Measurements from ENCODE around the gene BORCS6.
A peak's percentile ranks its signal among the peaks of the same experiment; 100 is the strongest.

The BORCS6 gene

GRCh38 chr17:8153957-8154607 lies 35.9 kb downstream of the BORCS6 start:
- peak; percentile 93 to 94 for DNase-seq

DNA sequence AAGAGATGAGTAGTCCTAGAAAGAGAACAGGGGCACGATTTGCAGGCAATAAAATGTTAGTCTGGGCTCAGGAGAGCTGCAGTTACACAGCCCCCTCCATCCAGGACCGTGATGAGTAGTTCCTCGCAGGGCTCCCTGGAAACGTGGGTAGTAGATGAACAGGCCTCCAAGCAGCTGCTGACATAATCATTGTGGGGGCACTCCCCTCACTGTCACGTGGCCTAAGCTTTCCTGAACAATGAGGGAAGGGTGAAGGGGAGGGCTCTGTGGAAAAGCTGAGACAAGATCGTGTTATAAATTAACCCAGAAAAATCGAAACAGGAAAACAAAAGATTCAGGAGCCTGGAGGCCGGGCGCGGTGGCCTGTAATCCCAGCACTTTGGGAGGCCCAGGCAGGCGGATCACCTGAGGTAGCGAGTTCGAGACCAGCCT lies 36.4 kb downstream of the BORCS6 start:
- DNase-seq: peak; percentile 57 to 58

DNA sequence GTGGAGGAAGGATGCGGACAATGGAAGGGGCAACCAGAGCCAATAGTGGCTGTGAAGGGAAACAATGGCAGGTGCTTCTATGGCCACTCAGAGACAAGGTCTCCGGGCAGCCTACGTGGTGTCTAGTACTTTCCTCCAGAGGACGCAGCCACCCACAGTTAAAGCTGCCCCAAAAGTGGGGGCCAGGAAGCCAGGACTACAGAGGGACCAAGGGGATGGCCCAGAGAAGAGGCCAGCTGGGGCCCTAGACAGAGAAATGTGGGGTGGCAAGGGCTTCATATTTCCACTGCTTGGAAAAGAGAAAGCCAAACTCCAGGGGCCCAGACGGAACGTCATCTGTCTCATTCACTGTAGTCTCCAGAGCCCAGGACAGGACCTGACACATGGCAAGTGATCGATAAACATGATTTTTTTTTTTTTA lies 36.9 kb downstream of the BORCS6 start:
- DNase-seq: peak in 1 of 2 donors; percentile 28

DNA sequence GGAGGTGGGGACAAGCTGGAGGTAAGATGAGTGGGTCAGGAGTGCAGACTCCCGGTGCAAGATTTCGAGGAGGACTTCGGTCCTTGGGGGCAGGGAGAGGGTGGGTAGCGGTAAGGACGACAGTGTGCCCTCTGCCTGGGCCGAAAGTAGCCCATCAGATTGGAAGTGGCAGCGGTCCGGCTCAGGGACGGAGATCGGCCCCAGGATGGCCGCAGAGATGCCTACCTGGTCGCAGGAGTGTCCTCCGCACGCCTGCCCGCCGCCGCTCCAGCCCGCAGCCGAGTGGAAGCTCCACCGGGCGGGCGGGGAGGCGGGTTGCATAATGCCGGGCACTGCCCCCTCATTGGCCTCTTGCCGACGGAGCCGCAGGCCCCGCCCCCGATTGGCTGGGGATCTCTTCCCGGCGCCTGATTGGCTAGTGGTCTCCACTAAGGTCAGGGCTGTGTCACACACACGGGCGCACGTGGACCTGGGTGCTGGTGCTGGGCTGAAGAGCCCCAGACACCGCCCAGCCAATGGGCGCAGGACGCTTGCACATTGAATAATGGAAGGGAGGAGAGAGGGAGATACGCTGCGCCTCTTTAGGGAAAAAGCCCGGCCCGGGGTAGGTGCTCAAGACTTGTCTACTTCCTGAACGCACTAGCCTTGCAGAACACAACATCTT lies 37.7 kb downstream of the BORCS6 start, which contains the start of gene PER1:
PER1 (minus strand) TSS at position 293 of the 664 bp plus-strand sequence. CDS start 1,698 bp downstream, outside the sequence.
- peak; percentile 92 to 93 for DNase-seq

- DNase-seq: no peak
Observed at GRCh38 chr17:8151641-8152111, 38.3 kb downstream of the BORCS6 start.

GRCh38 chr17:8151120-8151640 lies 38.8 kb downstream of the BORCS6 start:
- peak; percentile 92 to 93 for DNase-seq

- peak in 1 of 2 donors; percentile 19 for DNase-seq
Observed at GRCh38 chr17:8150194-8151119, 39.5 kb downstream of the BORCS6 start.

DNA sequence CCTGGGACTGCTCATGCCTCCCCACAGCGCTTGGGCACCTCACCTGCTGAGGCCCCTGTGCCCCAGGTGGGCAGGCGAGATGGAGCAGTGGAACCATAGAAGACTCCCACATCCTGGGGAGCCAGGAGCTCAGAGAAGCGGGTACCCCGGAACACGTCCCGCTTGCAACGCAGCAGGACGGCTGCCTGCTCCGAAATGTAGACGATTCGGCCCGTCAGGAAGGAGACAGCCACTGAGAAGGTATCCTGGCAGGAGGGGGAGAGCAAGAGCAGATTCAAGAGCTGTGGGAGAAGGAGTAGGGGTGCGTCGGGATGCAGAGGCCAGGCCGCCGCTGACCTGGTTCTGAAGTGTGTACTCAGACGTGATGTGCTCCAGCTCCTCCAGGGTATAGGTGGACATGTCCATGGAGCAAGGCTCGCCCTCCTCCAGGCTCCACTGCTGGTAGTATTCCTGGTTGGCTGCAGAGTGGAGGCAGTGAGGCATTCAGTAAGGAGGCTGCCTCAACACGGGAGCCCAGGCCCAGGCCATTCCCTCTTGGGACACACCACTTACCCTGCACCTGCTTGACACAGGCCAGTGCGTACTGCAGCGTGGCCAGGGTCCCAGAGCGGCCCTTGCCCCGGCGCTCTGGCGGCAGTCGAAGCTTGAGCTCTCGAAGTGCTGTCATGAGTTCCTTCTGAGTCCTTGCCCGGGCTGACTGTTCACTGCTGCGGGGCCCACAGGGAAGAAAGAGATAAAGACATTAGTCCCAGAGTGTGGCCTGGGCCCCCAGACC lies 40.4 kb downstream of the BORCS6 start:
- peak in 1 of 2 donors; percentile 17 for DNase-seq

- DNase-seq: no peak
Observed at GRCh38 chr17:8148560-8148959, 41.4 kb downstream of the BORCS6 start.

DNA sequence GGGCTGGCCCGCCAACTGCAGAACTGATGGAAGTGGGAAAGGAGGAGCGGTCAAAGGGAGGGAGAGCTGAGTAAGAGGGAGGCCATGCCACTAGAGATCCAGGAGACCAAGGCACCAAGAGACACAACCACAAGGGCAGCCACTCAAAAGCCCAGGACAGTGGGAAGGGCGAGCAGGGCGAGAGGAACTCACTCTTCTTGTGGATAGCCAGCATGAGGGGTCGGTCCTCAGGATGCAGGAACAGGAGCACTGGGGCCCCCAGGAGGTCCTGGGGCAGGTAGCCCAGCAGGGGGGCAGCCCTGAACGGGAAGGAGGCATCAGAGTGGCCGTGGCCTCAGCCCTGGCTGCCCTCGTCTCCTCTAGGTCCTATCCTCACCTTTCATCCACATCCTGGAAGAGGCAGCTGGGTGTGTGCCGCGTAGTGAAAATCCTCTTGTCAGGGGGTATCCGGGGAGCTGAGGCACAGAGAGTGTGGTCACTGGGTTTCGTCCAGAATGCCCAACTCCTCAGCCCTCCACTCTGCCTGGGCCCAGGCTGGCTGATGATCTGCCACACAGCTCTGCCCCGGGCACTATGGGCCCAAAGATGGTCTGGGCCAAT lies 42.1 kb downstream of the BORCS6 start:
- DNase-seq: peak in 1 of 2 donors; percentile 9

DNA sequence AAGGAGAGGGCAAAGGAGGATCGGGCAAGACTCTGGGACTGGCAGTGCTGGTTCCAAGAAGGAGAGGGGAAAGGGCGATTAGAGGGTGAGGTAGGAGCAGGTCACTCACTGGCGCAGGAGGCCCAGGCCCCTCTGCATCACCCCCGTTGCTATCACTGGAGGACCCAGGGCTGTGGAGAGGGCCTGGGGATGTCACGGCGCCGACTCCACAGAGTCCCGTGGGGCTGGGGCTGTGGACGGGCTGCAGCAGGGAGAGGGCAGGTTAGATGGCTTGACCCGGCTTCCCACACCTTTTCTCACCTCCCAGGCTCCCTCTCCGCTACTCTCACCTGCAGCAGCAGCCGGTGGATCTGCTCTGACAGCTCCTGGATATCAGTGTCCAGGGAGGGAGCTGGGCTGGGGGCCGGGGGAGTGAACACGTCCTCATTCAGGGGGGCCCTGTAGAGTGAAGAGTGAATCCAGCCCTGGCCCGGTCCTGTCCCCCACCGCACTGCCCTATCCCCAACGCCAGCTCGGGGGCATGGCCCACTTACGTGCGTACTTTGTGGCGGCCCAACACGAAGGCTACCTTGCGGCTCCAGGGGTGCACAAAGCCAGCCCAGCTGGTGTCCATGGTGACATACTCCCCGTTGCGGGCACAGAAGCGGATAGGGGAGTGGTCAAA lies 42.7 kb downstream of the BORCS6 start:
- peak in 1 of 2 donors; percentile 8 for DNase-seq

- DNase-seq: peak in 1 of 2 donors; percentile 10
Observed at GRCh38 chr17:8146381-8147140, 43.4 kb downstream of the BORCS6 start.

- DNase-seq: peak in 1 of 2 donors; percentile 13
Observed at GRCh38 chr17:8145811-8146210, 44.2 kb downstream of the BORCS6 start.

DNA sequence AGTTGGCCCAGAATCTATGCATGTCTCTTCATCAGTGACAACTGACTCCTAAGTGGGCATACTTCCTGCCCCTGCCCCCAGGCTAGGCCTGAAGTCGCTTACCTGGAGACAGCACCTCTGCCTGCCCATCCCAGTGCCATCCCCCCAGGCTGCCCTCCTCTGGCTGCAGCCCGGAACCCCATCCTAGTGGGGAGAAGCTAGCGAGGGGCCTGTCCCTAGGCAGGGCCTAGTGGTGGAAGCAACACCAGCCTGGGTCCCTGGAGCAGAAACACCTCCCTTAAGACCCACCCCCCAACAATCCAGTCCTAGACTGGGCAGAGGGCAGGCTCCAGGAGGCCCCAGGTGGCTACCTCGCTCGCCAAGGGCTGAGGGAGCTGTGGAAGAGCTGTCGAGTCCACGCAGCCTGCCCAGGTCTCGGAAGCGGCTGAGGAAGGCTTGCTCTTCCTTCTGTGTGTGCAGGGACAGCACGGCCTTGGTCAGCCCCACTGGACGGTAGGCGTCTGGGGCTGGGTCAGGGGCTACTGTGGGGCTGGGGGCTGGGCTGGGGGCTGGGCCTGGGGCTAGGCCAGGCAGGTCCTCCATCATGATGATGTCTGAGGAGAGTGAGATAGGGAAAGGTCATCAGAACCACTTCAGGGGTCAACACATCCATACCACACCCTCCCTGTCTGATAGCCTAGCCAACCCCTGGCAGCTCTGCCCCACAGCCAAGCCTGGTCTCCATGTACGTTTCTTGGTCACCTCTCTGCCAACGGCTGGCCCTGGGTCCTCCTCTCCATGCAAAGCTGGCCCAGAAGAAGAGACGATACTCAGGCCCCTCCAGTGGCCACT lies 45.4 kb downstream of the BORCS6 start:
- DNase-seq: peak in 1 of 2 donors; percentile 23

GRCh38 chr17:8143581-8144400 lies 46.2 kb downstream of the BORCS6 start:
- DNase-seq: peak in 1 of 2 donors; percentile 32

GRCh38 chr17:8142887-8143580 lies 46.9 kb downstream of the BORCS6 start:
- peak in 1 of 2 donors; percentile 28 for DNase-seq

GRCh38 chr17:8142158-8142886 lies 47.7 kb downstream of the BORCS6 start:
- DNase-seq: peak in 1 of 2 donors; percentile 23
